Stimulated activated CD8-positive, alpha-beta memory T cell treated with anti-CD3 and anti-CD28 coated beads, Interleukin-2, amount 100 ng/mL, for 1 hour (primary cell): ENCODE data around the gene DOLK.

Experiments used
- DNase-seq, 2 donors: peaks; one replicate each; pipeline ENCODE4 v3.0.0-alpha.2; 2020; ENCODE audit warnings: low read depth in 2 of 2

DOLK gene

DNA sequence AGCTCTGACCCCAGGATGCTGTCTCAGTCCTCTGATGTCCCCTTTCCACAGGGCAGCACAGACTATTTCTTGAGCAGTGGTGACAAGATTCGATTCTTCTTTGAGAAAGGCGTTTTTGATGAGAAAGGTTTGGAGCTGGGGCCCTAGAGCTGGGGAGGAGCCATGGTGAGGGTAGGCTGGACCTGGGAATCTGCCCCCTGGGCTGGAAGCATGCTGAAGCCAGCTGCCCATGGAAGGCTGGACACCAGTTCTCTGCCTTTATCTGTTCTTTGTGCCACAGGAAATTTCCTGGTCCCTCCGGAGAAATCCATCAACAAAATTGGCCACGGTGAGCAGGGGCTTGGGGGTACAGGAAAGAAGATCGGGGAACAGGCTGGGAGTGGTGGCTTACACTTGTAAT, 13.7 kb downstream of the DOLK start:
- DNase-seq = no peak

DNA sequence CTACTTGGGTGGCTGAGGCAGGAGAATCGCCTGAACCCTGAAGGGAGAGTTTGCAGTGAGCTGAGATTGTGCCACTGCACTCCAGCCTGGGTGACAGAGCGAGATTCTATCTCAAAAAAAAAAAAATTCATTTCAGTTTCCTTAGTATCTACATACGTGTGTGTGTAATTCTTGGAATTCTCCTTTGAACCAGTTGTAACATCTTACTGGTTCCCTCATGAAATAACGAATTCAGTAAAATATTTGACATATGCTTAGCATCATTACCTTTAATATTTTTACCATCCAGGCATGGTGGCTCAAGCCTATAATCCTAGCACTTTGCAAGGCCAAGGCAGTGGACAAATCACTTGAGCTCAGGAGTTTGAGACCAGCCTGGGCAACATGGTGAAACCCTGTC, 17.8 kb downstream of the DOLK start:
- no peak for DNase-seq

DNA sequence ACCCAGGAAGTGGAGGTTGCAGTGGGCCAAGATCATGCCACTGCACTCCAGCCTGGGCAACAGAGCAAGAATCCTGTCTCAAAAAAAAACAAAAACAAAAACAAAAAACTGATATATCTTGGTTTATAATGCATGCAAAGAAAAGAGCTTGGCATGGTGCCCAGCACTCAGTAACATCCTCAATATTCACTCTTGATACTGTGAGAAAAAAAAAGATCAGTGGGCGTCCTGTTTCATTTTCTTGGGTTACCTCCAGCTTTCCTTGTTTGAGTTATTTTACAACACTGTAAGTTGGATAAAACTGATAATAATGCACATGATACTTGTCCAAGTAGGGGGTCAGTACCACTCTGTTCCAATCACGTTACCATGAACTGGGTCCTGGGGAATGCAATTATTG, 18.8 kb downstream of the DOLK start:
- no peak for DNase-seq

DNA sequence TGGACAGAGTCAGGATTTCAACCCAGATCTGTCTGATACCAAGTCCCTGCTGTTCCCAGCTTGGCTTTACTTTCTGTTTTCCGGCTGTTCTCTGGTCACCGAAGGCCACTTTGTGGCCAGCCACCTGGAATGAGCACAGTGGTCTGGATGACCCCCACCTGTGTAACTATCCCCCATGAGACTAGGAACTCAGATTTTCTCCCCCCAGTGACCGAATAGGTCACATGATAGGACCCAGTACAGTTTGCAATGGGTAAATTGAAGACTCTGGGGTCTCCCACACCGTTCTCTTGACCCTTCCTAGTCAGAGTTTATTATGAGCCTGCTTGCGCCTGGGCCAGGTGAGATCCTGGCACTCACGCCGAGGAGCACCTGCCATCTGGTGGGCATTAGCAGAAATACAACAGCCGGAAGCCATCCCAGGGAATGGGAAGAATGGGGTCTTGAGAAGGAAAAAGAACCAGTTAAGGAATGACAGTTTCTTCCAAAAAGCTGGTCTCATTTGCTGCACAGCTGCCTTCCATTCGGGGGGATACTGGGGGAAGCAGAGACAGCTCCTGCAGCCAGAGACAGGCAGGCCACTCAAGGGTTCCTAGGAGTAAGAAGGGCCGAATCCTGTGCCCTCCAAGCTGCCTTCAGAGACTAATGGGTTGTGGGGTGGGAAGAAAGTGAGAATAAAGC, 19.5 kb downstream of the DOLK start:
- peak; percentile 20 to 21 for DNase-seq

DNA sequence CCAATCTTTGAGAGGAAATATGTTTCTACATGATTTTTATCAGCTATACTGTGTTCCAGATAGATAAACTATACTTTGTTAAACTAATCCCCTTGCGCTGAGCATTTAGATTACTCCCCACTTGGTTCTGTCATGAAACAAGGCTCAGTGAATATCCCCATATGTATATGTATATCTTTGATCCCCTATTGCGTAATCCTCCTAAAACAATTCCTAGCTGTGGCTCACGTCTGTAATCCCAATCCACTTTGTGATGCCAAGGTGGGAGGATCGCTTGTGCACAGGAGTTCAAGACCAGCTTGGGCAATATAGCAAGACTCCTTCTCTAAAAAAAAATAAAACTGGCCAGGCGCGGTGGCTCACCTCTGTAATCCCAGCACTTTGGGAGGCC, 23.9 kb downstream of the DOLK start:
- DNase-seq = no peak

DNA sequence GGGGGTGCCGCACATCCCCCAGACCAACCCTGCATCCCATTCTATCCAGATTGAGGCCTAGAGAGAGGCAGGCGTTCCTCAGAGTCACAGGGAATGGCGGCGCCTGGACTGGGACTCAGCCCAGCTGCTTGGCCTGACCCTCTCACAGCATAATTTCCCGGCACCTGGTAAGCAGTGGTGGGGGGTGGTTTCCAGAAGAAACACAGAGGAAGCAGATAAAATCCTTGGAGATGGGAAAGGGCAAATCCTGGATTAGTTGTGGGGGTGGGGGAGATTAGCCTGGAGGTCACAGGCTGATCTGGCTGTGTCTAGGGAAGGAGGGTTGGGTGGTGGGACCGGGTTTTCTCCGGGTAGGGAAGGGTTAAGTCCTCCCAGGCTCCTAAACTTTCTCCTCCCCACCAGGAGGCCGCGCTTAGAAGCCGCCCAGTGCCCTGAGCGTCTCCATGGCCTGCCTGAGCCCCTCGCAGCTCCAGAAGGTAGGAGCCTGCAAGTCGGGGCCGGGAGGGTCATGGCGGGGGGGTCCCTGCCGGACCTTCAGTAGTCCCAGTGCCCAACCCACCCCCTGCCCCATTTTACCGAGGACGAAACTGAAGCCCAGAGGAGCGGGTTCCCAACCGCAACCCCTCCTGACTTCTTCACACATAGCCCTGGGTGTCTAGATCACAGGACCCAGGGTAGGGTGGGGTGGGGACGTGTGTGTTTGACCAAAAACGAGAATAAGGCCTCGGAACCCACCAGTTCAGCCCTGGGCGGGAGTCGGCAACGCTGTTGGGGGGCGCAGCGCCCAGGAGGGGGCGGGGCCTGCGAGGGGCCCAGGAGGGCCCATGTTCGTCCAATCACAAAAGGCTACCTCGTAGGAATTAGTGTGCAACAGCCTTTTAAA, 25.3 kb downstream of the DOLK start:
- no peak for DNase-seq

DNA sequence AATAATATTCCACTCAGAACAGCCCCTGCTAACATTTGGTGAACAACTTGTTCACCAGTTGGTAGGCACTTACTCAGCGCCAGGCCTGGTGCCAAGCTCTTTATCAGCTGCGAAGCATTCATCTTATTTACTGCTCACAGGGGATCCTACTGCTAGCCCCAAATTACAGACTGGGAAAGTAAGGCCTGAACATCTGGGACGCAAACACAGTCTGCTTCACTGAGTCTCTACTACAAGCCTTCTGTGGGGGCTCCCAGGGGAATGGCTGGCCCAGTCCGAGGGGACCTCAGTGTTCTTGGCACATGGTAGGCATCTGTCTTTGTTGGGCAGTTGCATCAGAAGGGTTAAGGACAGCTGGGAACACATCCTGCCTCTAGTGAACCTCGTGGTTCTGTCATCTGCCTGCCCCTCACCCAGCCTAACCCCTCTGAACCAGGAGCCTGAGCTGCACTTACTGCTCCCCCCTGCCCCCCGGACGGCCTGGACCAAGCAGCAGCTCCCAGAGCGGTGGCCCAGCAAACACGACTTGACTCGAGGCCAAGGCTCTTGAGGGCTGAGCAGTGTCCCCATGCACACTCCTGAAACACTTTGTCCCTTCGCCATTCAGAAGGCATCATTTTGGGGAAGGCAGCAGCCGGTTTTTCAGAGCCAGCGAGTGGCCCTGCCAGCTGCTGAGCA, 26.9 kb downstream of the DOLK start, which contains the start of gene PHYHD1:
TSS of gene PHYHD1 (plus strand) at position 602 of the 678 bp plus-strand sequence. CDS start 1,342 bp downstream, outside the sequence.
- no peak for DNase-seq

DNA sequence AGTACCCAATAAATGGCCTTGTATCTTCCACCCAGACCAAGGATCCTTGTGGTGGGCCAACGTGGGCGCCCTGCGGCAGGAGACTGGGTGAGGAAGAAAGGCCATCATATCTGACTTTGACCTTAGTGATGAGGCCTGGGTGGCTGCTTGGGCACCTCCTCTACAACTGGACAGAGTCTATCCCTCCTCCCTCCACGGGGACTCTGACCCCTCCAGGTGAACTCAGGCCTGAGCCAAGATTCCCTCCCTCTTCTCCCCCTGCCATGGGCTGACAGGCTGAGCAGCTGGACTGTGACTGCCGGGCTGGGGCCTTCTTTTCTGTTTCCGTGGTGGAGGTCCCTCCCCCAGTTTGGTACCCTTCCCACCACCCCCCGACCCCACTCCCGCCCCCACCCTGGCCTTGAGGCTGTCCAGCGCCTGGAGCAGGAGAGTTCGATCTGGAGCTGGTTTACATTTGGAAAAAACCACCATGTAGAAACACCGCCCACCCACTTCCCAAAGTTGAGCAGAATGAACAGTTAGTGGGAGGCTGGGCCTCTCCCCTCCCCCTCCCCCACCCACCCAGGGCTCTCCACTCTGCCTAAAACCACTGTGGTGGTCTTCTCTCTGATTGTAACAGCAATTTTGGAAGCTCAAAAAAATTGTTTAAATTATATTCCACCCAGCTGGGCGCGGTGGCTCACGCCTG, 27.9 kb downstream of the DOLK start:
- no peak for DNase-seq

DNA sequence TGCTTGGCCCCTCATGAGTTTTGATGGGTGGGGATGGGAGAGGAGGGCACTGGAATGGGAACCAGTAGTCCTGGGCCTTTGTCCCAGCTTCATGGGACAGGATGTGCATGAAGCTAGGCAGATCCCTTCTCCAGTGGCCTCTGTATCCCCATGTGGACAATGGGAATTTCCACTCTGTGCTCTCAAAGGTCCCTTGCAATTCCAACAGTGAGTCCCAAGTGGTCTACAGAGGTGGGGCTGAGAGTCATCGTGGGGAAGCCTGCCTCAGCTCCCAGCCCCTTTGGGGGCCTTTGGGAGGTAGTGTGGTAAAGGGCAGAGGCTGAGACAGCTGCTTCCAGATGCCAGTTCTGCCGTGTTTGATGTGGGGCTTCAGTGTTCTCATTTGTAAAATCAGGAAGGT, 28.5 kb downstream of the DOLK start:
- DNase-seq = no peak

DNA sequence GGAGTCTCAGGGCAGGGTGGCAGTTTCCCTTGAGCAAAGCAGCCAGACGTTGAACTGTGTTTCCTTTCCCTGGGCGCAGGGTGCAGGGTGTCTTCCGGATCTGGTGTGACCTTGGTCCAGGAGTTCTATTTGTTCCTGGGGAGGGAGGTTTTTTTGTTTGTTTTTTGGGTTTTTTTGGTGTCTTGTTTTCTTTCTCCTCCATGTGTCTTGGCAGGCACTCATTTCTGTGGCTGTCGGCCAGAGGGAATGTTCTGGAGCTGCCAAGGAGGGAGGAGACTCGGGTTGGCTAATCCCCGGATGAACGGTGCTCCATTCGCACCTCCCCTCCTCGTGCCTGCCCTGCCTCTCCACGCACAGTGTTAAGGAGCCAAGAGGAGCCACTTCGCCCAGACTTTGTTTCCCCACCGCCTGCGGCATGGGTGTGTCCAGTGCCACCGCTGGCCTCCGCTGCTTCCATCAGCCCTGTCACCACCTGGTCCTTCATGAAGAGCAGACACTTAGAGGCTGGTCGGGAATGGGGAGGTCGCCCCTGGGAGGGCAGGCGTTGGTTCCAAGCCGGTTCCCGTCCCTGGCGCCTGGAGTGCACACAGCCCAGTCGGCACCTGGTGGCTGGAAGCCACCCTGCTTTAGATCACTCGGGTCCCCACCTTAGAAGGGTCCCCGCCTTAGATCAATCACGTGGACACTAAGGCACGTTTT, 30.1 kb downstream of the DOLK start:
- DNase-seq = no peak

DNA sequence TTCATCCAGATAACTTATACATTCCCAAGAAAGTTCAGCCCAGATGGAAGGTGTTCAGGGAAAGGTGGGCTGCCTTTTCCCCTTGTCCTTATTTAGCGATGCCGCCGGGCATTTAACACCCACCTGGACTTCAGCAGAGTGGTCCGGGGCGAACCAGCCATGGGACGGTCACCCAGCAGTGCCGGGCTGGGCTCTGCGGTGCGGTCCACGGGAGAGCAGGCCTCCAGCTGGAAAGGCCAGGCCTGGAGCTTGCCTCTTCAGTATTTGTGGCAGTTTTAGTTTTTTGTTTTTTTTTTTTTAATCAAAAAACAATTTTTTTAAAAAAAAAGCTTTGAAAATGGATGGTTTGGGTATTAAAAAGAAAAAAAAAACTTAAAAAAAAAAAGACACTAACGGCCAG, 30.7 kb downstream of the DOLK start:
- DNase-seq = no peak

DNA sequence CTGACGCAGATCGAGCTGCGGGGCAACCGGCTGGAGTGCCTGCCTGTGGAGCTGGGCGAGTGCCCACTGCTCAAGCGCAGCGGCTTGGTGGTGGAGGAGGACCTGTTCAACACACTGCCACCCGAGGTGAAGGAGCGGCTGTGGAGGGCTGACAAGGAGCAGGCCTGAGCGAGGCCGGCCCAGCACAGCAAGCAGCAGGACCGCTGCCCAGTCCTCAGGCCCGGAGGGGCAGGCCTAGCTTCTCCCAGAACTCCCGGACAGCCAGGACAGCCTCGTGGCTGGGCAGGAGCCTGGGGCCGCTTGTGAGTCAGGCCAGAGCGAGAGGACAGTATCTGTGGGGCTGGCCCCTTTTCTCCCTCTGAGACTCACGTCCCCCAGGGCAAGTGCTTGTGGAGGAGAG, 31.2 kb downstream of the DOLK start:
- DNase-seq = no peak

DNA sequence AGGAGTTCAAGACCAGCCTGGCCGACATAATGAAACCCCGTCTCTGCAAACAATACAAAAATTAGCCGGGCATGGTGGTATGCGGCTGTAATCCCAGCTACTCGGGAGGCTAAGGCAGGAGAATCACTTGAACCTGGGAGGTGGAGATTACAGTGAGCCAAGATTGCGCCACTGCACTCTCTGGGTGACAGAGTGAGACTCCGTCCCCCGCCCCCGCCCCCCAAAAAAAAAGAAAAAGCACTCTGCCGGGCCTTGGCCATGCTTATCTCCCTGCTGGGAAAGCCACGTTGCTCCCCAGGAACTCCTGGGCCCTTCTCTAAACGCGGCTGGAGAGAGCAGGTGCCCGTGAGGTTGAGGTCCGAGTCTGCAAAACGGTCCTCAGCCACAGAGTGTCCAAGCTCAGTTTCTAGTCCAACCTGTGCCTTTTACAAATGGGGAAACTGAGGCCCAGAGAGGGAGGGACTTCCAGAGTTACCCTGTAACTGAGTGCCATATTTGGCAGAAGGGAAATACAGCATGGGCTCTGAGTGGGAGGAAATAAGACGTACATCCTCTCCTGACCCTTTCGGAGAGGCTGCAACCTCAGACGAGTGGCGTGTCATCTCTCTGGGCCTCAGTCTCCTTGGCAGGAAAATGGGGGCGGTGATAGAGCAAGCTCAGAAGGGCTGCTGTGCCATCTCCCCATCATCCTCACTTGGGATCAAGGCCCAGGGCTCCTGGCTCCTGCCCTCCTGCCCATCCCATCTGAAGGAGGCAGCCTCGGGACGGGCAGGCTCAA, 33.2 kb downstream of the DOLK start:
- DNase-seq = no peak

DNA sequence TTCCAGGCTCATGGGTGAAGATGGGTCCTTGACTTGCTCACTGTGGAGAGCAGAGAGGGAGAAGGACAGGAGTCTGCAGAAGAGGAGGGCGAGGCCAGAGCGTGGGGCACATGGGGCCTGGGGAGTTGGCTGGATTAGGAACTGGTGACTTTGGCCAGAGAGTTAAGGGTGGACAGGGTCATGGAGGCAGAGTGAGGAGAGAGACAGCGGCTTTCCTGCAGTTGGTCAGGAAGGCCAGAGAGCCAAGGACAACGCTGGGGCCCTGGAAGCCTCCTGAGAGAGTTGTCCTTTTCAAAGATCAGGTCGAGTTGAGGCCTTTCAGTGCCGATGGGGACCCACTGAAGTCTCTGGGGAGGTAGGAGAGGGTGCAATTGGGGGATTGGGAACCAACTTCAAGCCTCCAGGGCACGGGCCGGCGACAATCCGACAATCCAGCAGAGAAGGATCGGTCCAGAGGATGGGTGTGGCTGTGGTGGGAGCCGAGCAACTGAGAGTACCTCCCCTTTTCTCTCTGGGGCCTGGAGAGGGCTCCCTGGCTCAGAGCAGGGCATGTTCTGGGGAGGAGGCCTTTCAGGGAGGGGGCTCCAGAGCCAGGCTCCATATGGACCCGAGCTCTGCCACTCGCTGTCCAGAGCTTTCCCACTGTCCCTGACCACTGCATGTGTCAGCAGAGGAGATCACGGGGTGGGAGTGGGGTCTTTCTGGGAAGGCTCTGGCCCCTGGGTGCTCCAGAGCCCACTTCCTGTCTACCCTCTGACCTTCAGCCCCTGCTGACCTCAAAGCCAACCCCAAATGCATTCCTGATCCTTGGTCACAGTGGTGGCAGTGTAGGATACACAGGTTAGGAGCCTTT, 34.1 kb downstream of the DOLK start:
- no peak for DNase-seq

DNA sequence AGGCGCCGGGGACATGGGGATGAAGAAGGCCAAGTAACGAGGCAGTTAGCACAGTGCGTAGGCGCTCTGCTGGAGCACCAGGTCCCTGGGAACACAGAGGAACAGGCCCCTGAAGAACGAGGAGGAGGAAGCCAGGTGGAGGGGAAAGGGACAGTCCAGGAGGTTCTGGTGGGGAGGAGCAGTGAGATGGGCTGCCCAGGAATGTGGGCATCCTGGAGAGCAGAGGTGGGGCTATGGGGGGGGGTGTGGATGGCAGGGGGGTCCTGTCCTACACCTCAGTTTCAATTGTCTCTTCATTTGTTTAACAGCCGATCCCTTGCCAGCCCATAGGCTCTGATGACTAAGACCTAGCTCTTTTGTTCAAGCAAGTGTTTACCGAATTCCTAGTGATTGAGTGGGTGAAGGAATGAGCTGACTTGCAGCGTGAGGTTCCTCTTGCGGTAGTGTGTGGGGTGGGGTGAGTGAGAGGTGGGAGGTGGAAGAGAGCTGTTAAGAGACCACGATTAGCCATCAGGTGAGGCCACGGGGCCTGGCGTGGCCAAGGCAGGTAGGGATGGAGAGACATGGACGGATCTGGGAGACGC, 35.0 kb downstream of the DOLK start:
- DNase-seq = no peak

DNA sequence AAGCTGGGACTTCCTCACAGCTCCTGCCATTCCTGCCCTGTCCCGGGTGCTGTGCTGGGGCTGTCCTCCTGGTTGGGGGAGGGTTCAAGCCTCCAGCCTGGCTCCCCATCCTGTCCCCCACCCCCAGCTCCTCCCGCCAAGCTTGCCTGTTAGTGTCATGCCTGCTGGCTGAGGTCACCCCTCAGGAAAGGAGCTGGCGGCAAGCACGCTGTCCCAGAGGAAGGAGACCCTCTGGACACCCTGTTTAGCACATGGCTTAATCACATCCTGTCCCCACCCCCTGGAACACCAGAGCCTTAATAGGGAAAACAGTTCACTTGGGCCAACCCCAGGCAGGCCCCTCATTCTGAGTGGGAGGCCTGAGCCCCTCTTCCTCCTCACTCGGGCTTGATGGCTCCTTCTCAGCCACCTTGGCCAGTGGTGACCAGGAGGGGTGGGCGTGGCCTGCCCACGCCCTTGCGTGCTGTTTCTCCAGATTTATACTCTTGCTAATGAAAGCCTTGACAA, 35.8 kb downstream of the DOLK start:
- no peak for DNase-seq

DNA sequence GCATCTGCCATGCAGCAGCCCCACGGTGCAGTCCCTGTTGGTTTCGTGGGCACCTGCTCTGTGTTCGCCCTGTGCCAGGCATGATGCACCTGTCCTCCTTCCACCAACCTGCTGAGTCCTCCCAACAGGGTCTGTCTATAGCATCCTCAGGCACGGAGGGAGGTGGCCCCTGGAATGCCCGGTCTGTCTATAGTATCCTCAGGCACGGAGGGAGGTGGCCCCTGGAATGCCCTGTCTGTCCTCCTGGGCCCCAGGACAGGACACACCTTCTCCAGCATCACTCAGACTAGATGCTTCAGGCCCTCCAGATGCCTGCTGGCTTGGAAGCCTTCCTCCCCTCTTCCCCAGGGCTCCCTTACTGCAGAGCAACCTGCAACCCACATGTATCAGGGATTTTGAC, 36.5 kb downstream of the DOLK start:
- no peak for DNase-seq

DNA sequence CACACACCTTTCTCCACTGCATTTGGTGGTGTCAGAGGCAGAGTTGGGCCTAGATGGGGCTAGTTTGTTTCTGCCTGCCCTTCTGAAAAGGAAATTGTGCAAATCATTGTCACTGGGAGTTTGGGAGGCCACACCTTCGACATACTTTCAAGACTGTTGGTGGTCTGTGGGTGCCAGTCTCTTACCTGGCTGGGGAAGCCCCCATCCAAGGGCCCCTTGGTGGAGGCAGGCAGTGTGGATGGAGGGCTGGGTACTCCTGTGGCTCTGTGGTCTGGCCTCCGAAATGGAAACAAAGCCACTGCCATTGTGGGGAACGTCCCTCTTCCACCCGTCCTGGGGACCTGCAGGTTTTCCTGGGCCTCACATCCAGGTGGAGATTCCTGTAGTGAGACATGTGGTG, 37.5 kb downstream of the DOLK start:
- DNase-seq = no peak

DNA sequence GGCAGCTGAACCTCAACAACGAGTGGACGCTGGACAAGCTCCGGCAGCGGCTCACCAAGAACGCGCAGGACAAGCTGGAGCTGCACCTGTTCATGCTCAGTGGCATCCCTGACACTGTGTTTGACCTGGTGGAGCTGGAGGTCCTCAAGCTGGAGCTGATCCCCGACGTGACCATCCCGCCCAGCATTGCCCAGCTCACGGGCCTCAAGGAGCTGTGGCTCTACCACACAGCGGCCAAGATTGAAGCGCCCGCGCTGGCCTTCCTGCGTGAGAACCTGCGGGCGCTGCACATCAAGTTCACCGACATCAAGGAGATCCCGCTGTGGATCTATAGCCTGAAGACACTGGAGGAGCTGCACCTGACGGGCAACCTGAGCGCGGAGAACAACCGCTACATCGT, 39.0 kb downstream of the DOLK start:
- no peak for DNase-seq
